NOMO-1 (cell line): Measurements from ENCODE around the gene AGK.
"Not testable (repeated sequence)": the region's sequence is repeated elsewhere in the genome, so short reads cannot be mapped to it uniquely, and the experiment has no call there.

ENCODE experiments used
- DNase-seq, 2 experiments: peaks; one replicate each; lab custom pipeline; 2025; ENCODE audit not compliant: unreplicated experiment in 2 of 2; lab: John Stamatoyannopoulos, UW

The AGK gene

GRCh38 chr7:141550386-141551093 lies 670 bp upstream of the AGK start:
- DNase-seq = no peak

DNA sequence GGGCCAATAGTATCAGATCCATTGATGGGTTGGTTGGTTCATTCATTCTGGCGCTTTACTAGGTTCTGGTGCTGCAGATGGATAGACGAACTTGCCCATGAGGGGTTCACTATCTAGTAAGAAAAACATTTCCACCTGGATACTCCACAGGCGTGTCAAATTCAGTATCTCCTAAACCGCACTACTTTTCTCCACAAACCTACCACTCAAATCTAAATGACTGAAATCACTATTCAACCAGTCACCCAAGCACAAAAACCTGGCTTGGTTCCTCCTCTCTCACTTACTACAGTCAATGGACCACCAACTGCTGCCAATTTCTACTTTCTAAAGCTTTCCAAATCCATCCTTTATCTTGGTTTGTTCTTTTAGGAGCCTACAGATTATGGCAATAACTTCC lies 572 bp downstream of the AGK start:
- no peak for DNase-seq

- DNase-seq = no peak
Observed at GRCh38 chr7:141557360-141557759, 6.2 kb downstream of the AGK start.

- not testable (repeated sequence) for DNase-seq
Observed at GRCh38 chr7:141557831-141558531, 6.8 kb downstream of the AGK start.

DNA sequence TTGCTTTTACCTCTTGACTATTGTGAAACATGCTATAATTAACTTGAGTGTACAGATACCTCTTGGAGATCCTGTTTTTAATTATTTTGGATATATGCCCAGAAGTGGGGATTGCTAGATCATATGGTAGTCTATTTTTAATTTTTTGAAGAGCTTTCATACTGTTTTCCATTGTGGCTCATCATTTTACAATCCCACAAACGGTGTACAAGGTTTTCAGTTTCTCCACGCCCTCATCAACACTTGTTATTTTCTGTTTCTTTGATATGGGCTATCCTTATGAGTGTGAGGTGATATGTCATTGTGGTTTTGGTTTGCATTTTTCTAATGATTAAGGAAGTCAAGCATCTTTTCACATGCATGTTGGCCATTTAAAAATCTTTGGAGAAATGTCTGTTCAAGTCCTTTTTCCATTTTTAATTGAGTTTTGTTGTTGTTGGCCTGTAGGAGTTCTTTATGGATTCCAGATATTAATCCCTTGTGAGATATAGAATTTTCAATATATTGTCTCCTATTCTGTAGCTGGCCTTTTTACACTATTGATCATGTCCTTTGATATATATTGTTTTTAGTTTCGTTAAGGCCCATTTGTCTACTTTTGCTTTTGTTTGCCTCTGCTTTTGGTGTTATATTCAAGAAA lies 7.5 kb downstream of the AGK start:
- no peak for DNase-seq

- DNase-seq = no peak
Observed at GRCh38 chr7:141559961-141560360, 8.8 kb downstream of the AGK start.

DNA sequence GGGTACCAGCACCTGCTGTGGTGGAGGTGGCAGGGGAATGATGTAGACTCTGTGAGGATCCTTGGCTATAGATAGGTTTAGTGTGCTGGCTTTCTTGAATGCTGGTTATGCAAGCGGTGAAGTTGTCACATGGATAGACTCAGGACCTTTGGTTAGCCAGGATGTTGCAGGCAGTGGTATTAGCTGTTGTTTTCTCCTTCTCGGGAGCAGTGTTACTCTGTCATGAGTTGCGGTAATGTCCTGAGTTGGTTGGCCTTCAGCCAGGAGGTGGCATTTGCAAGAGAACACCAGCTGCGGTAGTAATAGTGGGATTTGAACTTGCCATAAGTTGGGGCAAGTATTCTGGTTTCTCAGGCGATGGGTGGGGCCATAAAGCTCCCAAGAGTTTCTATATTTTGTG lies 10.8 kb downstream of the AGK start:
- no peak for DNase-seq

- DNase-seq = no peak
Observed at GRCh38 chr7:141562543-141562942, 11.3 kb downstream of the AGK start.

GRCh38 chr7:141562972-141563371 lies 11.8 kb downstream of the AGK start:
- no peak for DNase-seq

GRCh38 chr7:141563956-141564623 lies 12.9 kb downstream of the AGK start:
- no peak for DNase-seq

DNA sequence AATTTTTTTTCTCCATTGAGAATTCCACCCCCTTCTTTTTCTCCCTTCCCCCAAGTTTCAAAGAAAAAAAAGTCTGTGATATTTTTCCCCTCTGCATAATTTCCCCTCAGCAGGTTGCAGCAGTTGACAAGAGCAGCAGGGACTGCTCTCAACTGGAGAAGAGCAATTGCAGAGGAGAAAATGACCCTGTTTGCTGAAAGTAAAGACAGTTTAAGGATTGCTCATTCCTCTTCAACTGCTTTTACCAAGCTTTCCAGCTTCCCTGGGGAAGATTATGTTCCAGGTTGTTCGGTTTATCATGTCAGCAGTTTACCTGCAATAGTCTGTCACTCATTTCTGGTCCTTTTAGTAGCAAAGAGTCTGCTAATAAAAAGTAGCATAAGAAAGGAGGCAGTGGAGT lies 16.2 kb downstream of the AGK start:
- no peak for DNase-seq

- no peak for DNase-seq
Observed at GRCh38 chr7:141568227-141568626, 17.0 kb downstream of the AGK start.

DNA sequence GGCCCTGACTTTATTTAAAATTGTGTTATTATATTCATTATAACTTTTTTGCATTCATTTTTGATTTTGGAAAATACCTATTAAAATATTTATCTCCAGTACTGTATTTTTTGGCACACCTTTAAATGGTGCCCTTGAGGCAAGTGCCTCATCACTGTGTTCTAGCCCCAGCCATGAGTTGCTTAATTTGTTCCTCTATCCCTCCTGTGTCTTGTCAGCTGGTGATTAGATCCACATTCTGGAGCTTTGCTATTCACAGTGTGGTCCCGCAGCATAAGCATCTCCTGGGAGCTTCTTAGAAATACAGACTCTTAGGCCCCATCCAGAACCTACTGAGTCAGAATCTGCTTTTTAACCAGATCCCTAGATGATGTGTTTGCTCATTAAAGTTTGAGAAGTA lies 19.8 kb downstream of the AGK start:
- DNase-seq = no peak

DNA sequence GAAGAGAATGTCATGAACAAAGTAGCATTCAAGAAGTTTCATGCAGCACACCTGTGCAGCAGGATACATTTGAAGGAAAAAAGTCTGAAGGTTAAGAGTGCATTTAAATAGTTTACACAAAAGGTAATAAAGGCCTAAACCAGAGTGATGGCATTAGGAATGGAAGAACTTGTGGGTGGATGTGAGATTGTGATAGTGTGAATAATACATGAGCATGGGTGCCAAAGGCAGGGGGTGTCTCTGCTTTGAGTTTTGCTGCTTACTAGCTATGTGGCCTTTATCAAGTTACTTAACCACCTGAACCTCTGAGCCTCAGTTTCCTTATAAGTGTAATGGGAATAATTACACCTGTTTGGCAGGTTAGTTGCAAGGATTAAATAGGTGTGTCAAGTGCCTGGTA lies 21.0 kb downstream of the AGK start:
- DNase-seq = no peak

DNA sequence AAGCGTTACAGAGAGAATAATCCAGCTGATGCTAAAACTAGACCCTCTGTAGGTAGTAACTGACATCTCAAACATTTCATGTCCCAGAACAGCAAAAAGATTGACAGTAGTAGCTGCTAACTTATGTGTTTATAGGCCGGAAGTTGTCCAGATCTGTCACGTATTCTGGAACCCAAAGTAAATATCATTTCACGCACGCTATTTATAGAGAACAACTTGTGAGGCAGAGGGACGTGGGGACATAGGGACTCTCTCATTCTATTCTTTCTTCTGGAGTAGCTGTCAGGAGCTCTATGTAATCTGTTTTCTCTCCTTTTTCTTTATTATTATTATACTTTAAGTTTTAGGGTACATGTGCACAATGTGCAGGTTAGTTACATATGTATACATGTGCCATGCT lies 22.3 kb downstream of the AGK start:
- DNase-seq = no peak

GRCh38 chr7:141575164-141575563 lies 24.0 kb downstream of the AGK start:
- DNase-seq = no peak

GRCh38 chr7:141575654-141576448 lies 24.6 kb downstream of the AGK start:
- no peak for DNase-seq

DNA sequence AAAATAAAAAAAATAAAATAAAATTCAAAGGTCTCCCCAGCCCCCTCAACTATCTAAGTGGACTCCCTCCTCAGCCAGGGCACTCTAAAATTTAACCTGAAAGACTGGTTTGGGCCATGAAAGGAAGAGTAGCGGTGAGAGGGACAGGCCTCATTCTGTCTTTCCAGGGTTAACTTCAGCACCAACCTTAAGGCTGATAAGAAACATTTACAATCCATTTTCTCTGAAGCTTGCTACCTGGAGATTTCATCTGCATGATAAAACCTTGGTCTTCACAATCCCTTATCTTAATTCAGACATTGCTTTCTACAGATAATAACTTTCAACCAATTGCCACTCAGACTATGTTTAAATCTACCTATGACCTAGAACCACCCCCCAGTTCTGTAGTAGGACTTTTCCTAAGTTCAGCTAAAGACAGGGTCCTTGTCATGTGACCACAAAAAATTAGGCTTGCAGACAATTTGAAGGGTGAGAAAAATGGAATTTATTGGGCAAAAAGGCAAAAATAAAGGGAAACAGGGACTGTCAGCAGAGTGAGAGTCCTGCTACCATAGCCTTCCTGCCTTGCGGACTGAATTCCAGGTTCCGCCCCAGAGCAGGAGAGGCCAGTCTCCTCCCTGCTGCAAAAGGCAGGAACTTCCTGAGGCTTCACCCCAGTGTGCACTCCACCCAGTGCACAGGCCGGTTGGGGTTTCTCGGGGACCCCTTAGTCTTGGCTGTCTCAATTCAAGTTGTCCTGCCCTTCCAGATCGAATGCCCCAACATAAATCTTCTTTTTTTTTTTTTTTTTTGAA lies 26.0 kb downstream of the AGK start:
- DNase-seq = no peak

- not testable (repeated sequence) for DNase-seq
Observed at GRCh38 chr7:141579953-141580352, 28.7 kb downstream of the AGK start.

- DNase-seq = not testable (repeated sequence)
Observed at GRCh38 chr7:141582063-141582462, 30.9 kb downstream of the AGK start.
